Neutrophil (primary cell): Measurements from ENCODE around the gene XPA.

Experiments used
- H3K27ac ChIP-seq: fragments of 200-600 bp; sonication (generic); 2 replicates; pipeline ENCODE4 v1.5.1; 2016; ENCODE audit warnings: mild to moderate bottlenecking, moderate library complexity
- H3K27me3 ChIP-seq: fragments of 200-600 bp; sonication (generic); 2 replicates; pipeline ENCODE4 v1.6.0; 2016; ENCODE audit warnings: mild to moderate bottlenecking
- H3K36me3 ChIP-seq: fragments of 200-600 bp; sonication (generic); 2 replicates; pipeline ENCODE4 v1.5.1; 2017
- H3K4me1 ChIP-seq, 2 experiments: fragments of 200-600 bp in 1 of 2; sonication (generic) in 1 of 2; 1 replicate in 1 of 2; 2 replicates in 1 of 2; pipeline versions ENCODE4 v1.5.1 to v1.6.1; 2013 to 2016; ENCODE audit warnings: low read depth in 1 of 2, low read length in 1 of 2, mild to moderate bottlenecking in 1 of 2, moderate library complexity in 1 of 2; ENCODE audit not compliant: control insufficient read depth in 1 of 2, insufficient read depth in 1 of 2
- H3K4me3 ChIP-seq, 2 experiments: fragments of 200-600 bp in 1 of 2; sonication (generic) in 1 of 2; 1 replicate in 1 of 2; 2 replicates in 1 of 2; pipeline ENCODE4 v1.5.1; 2013 to 2016; ENCODE audit warnings: low read depth in 1 of 2, low read length in 1 of 2, mild to moderate bottlenecking in 1 of 2, moderate library complexity in 1 of 2
- H3K9me3 ChIP-seq: fragments of 200-600 bp; sonication (generic); 2 replicates; pipeline ENCODE4 v1.5.1; 2016
- TF ChIP-seq, protein P1 (sequence below): fragments of 200-600 bp; sonication (generic); IDR thresholded peaks from 2 replicates; pipeline ENCODE4 v1.5.1; 2016; ENCODE audit warnings: antibody characterized with exemption

The XPA gene

DNA sequence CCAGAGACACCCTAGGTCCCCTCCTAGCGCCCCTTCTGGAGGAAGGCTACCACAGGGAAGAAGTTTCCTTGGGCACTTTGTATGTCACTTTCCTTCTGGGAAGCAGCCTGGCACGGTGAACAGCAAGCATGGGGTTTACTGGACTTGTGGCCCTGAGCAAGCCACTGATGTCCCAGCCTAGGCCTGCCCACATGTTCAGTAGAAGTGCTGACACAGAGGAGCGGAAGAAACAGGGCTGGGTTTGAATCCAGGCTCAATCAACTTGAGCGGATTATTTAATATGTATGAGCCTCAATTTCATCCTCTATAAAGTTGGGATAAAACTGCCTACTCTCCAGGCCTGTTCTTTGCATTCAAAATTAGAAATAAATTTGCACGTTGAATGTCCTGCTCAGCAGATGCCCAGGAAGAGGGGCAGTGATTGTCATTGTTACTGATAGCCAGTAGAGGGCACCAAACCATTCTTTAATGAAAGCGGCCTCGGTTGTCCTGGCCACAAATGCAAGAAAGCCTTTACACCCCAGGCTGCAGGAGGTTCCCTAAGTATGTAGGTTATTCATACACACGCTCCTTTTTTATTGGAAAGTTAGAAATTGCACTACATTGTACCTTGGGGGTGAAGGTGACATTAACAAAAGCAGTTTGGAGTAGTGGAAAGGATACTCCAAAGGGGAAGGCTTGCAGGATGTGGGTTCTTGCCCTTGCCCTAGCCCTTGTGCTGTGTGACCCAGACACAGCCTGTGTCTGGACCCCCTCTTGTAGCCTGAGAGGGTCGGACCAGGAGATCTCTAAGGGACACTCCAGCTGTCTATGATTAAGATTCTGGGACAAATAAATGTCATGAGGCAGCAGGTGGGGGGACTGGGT is 13.4 kb upstream of the XPA start:
- Histone ChIP-seq H3K27ac (no peak overlapping the region), H3K4me1 (peaks cover 0 to 5% of the 10 kb centered on the region in 2 experiments), H3K4me3 (no peak overlapping the region), H3K27me3 (peaks cover 91% of the 10 kb centered on the region), H3K36me3 (no peaks in the 10 kb centered on the region), H3K9me3 (no peaks in the 10 kb centered on the region)
- TF ChIP-seq, protein P1, sequence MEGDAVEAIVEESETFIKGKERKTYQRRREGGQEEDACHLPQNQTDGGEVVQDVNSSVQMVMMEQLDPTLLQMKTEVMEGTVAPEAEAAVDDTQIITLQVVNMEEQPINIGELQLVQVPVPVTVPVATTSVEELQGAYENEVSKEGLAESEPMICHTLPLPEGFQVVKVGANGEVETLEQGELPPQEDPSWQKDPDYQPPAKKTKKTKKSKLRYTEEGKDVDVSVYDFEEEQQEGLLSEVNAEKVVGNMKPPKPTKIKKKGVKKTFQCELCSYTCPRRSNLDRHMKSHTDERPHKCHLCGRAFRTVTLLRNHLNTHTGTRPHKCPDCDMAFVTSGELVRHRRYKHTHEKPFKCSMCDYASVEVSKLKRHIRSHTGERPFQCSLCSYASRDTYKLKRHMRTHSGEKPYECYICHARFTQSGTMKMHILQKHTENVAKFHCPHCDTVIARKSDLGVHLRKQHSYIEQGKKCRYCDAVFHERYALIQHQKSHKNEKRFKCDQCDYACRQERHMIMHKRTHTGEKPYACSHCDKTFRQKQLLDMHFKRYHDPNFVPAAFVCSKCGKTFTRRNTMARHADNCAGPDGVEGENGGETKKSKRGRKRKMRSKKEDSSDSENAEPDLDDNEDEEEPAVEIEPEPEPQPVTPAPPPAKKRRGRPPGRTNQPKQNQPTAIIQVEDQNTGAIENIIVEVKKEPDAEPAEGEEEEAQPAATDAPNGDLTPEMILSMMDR = peak; percentile 85

DNA sequence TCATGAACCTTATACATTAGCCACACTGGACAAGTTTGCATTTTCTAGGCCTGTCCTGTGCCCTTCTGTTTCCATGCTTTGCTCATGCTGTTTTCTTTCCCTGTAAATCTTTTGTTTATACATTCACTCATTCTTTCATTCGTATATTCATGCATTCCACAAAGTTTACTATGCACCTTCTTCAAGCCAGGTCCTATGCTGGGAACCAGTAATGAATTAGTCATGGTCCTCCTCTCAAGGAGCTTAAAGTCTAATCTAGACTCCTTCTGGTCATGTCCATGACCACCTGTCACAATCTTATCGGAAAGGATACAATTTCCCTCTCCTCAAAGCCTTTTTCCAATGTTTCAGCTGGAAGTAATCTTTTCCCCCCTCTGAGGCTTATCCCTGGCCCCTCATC is 9.1 kb upstream of the XPA start:
- Histone ChIP-seq H3K4me1 (peaks cover 0 to 5% of the 10 kb centered on the region in 2 experiments), H3K27ac (no peak overlapping the region), H3K4me3 (no peak overlapping the region), H3K36me3 (no peaks in the 10 kb centered on the region), H3K9me3 (no peaks in the 10 kb centered on the region), H3K27me3 (peaks cover 91% of the 10 kb centered on the region)
- TF ChIP-seq, protein P1 = no peak

- no peaks in the 10 kb centered on the region for H3K9me3 ChIP-seq
- H3K4me3 ChIP-seq = no peak overlapping the region
- no peaks in the 10 kb centered on the region for H3K4me1 ChIP-seq
- H3K36me3 ChIP-seq = no peaks in the 10 kb centered on the region
- TF ChIP-seq, protein P1 = no peak
- H3K27me3 ChIP-seq = peaks cover 93% of the 10 kb centered on the region
- H3K27ac ChIP-seq = no peak overlapping the region
Measured at GRCh38 chr9:97705354-97705950, 8.3 kb upstream of the XPA start.

GRCh38 chr9:97704851-97705250 is 7.7 kb upstream of the XPA start:
- peaks cover 93% of the 10 kb centered on the region for H3K27me3 ChIP-seq
- H3K4me1 ChIP-seq = no peaks in the 10 kb centered on the region
- no peak overlapping the region for H3K4me3 ChIP-seq
- H3K27ac ChIP-seq = no peak overlapping the region
- no peaks in the 10 kb centered on the region for H3K36me3 ChIP-seq
- TF ChIP-seq, protein P1 = no peak
- no peaks in the 10 kb centered on the region for H3K9me3 ChIP-seq

DNA sequence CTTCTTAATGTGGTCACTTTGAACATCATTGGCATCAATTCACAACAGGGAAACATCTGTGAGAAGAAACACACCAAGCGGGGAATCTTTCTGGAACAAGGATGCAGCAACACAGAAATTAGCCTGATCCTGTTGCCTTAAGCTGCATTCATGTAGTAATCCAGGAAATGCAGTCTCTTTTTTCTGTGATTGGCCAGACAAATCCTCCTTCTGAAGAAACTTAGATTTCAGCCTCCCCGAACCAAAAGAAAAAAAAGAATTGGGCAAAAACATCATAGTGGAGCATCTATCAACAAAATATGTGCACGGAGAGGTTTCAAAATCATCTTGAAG is 7.2 kb upstream of the XPA start:
- Histone ChIP-seq H3K4me3 (no peak overlapping the region), H3K9me3 (no peaks in the 10 kb centered on the region), H3K27me3 (peaks cover 88% of the 10 kb centered on the region), H3K36me3 (no peaks in the 10 kb centered on the region), H3K27ac (no peak overlapping the region), H3K4me1 (no peaks in the 10 kb centered on the region)
- TF ChIP-seq, protein P1 = no peak
